Lung (tissue), 12 donors: Measurements from ENCODE around the gene AKR1C4. TPM values are rescaled to one million over a fixed set of nuclear protein-coding genes. Genes with fewer than 3 reads are reported as not detected.

Experiments used
- ATAC-seq: fragments of 200-7000 bp; cut with Tn5 transposase; one replicate; pipeline ENCODE4 v1.9.1; 2020; ENCODE audit warnings: moderate number of reproducible peaks; ENCODE audit not compliant: insufficient read depth, low FRiP score
- DNase-seq, 3 donors: peaks; one replicate each; pipeline ENCODE4 v3.0.0-alpha.2; 2013 to 2017
- H3K27ac ChIP-seq, 2 donors: one replicate each; pipeline ENCODE4 v1.5.1; 2013; ENCODE audit warnings: mild to moderate bottlenecking in 2 of 2, moderate library complexity in 2 of 2, control low read depth in 1 of 2, inconsistent platforms in 1 of 2, low read depth in 1 of 2, low read length in 1 of 2
- H3K27me3 ChIP-seq, 3 donors: one replicate each; pipeline ENCODE4 v1.5.1; 2013; ENCODE audit warnings: low read length in 2 of 3; ENCODE audit not compliant: control insufficient read depth in 3 of 3, insufficient read depth in 3 of 3
- H3K36me3 ChIP-seq, 4 donors: one replicate each; pipeline ENCODE4 v1.5.1; 2013; ENCODE audit warnings: low read length in 4 of 4, mild to moderate bottlenecking in 1 of 4, moderate library complexity in 1 of 4; ENCODE audit not compliant: control insufficient read depth in 4 of 4, insufficient read depth in 4 of 4
- H3K4me1 ChIP-seq, 5 donors: one replicate each; pipeline ENCODE4 v1.5.1; 2013; ENCODE audit warnings: low read length in 5 of 5, mild to moderate bottlenecking in 2 of 5, moderate library complexity in 1 of 5; ENCODE audit not compliant: control insufficient read depth in 5 of 5, insufficient read depth in 5 of 5
- H3K4me3 ChIP-seq: one replicate; pipeline ENCODE4 v1.5.1; 2013; ENCODE audit warnings: mild to moderate bottlenecking, control low read depth, moderate library complexity
- H3K9ac ChIP-seq, 2 donors: one replicate each; pipeline ENCODE4 v1.5.1; 2013; ENCODE audit warnings: low read length in 2 of 2, control low read depth in 1 of 2; ENCODE audit not compliant: insufficient read depth in 1 of 2
- H3K9me3 ChIP-seq, 4 donors: one replicate each; pipeline ENCODE4 v1.5.1; 2013; ENCODE audit warnings: low read length in 3 of 4, mild to moderate bottlenecking in 1 of 4, moderate library complexity in 1 of 4; ENCODE audit not compliant: control insufficient read depth in 4 of 4, insufficient read depth in 3 of 4
- CTCF ChIP-seq: IDR thresholded peaks from 2 replicates; pipeline ENCODE4 v1.5.1; 2012; ENCODE audit warnings: mild to moderate bottlenecking; ENCODE audit errors: control extremely low read depth, extremely low read depth
- WGBS, 2 donors: extraction: QIAGEN DNeasy Blood & Tissue Kit; methylation state at CpG; one replicate each; pipeline ENCODE4 v1.1.7; 2013; 5-methylcytosine and 5-hydroxymethylcytosine counted together
- polyA plus RNA-seq, 2 donors: library from polyadenylated mRNA; stranded (reverse); fragments of 200-250 nt; gene quantifications; one replicate each; pipeline ENCODE4 v1.2.1, GENCODE V29; 2013
- total RNA-seq, 2 donors: library from RNA; depleted of rRNA in 1 of 2; stranded (reverse); fragments of >200 nt in 1 of 2; gene quantifications; one replicate each; pipeline ENCODE4 v1.2.1, GENCODE V29; 2014 to 2021
- donor health status: control.
- donor health status: control.
- donor health status: Bipolar disorder and iron deficiency.
- donor health status: healthy.
- donor health status: DM: yes; HTN: yes; CAD: no.

The AKR1C4 gene
- total and polyA plus RNA-seq, 4 donors: 0.02 TPM; not detected in 3

- TF ChIP-seq CTCF: no peak
- ATAC-seq: no peak
- WGBS, 2 donors: 87% methylated on average over 3 of the region's 3 CpGs
Measured at GRCh38 chr10:5194431-5194830, 2.2 kb upstream of the AKR1C4 start.

GRCh38 chr10:5195727-5196374 lies 786 bp upstream of the AKR1C4 start:
- no peaks in the 10 kb centered on the region for H3K9me3 ChIP-seq
- ATAC-seq: no peak
- TF ChIP-seq CTCF: no peak
- no peak overlapping the region for H3K27ac ChIP-seq
- H3K4me3 ChIP-seq: no peak overlapping the region
- DNase-seq: no peak
- H3K36me3 ChIP-seq: no peaks in the 10 kb centered on the region
- H3K9ac ChIP-seq: no peak overlapping the region
- no peaks in the 10 kb centered on the region for H3K27me3 ChIP-seq
- 85 to 88% methylated on average over 6 of the region's 6 CpGs for WGBS, 2 donors
- H3K4me1 ChIP-seq: no peaks in the 10 kb centered on the region

More at GRCh38 chr10:5194431-5194830, 2.2 kb upstream of the AKR1C4 start:
- Histone ChIP-seq H3K4me1 (no peaks in the 10 kb centered on the region), H3K9ac (no peak overlapping the region), H3K4me3 (no peak overlapping the region), H3K27me3 (no peaks in the 10 kb centered on the region), H3K36me3 (no peaks in the 10 kb centered on the region), H3K9me3 (no peaks in the 10 kb centered on the region), H3K27ac (no peak overlapping the region)
- no peak for DNase-seq

- no peak for DNase-seq
- Histone ChIP-seq H3K9ac (no peak overlapping the region), H3K9me3 (peaks cover 0 to 12% (median 5%) of the 10 kb centered on the region in 4 donors), H3K27me3 (no peaks in the 10 kb centered on the region), H3K4me3 (no peak overlapping the region), H3K27ac (no peak overlapping the region), H3K36me3 (no peaks in the 10 kb centered on the region), H3K4me1 (no peaks in the 10 kb centered on the region)
- no peak for TF ChIP-seq CTCF
- 52 to 76% methylated on average over 3 of the region's 3 CpGs for WGBS, 2 donors
- no peak for ATAC-seq
Measured at GRCh38 chr10:5198386-5198785, 1.7 kb downstream of the AKR1C4 start.

GRCh38 chr10:5199398-5199797 lies 2.8 kb downstream of the AKR1C4 start:
- Histone ChIP-seq H3K36me3 (no peaks in the 10 kb centered on the region), H3K4me3 (no peak overlapping the region), H3K9ac (no peak overlapping the region), H3K27me3 (no peaks in the 10 kb centered on the region), H3K9me3 (peaks cover 0 to 16% (median 6%) of the 10 kb centered on the region in 4 donors), H3K27ac (no peak overlapping the region), H3K4me1 (no peaks in the 10 kb centered on the region)
- ATAC-seq: no peak
- WGBS, 2 donors: 84 to 90% methylated on average over 8 of the region's 8 CpGs
- DNase-seq: no peak
- no peak for TF ChIP-seq CTCF
